NK-92 treated with Interleukin-12 subunit alpha and Interleukin-12 subunit beta, amount 100 ng/mL, for 24 hours (cell line): Measurements from ENCODE around the gene CACNA1I.

Source experiments
- DNase-seq: peaks from one replicate; lab custom pipeline; 2025; lab: John Stamatoyannopoulos, UW

Gene CACNA1I

GRCh38 chr22:39597236-39597869, 26.8 kb downstream of the CACNA1I start:
- no peak for DNase-seq

- no peak for DNase-seq
Measured at GRCh38 chr22:39598017-39598965, 27.7 kb downstream of the CACNA1I start.

GRCh38 chr22:39600491-39601179, 30.1 kb downstream of the CACNA1I start:
- no peak for DNase-seq

- DNase-seq: no peak
Measured at GRCh38 chr22:39601180-39601535, 30.6 kb downstream of the CACNA1I start.

- no peak for DNase-seq
Measured at GRCh38 chr22:39603345-39603744, 32.8 kb downstream of the CACNA1I start.

- DNase-seq: no peak
Measured at GRCh38 chr22:39610246-39610645, 39.7 kb downstream of the CACNA1I start.

- DNase-seq: no peak
Measured at GRCh38 chr22:39610766-39611165, 40.2 kb downstream of the CACNA1I start.

GRCh38 chr22:39611360-39611759, 40.8 kb downstream of the CACNA1I start:
- DNase-seq: no peak

- no peak for DNase-seq
Measured at GRCh38 chr22:39612811-39613548, 42.4 kb downstream of the CACNA1I start.

GRCh38 chr22:39613549-39613921, 43.0 kb downstream of the CACNA1I start:
- no peak for DNase-seq

- no peak for DNase-seq
Measured at GRCh38 chr22:39614442-39614841, 43.9 kb downstream of the CACNA1I start.

- no peak for DNase-seq
Measured at GRCh38 chr22:39616051-39616450, 45.5 kb downstream of the CACNA1I start.

- DNase-seq: no peak
Measured at GRCh38 chr22:39616781-39617180, 46.2 kb downstream of the CACNA1I start.

GRCh38 chr22:39617342-39617741, 46.8 kb downstream of the CACNA1I start:
- DNase-seq: no peak

- DNase-seq: no peak
Measured at GRCh38 chr22:39617970-39618757, 47.6 kb downstream of the CACNA1I start.

- no peak for DNase-seq
Measured at GRCh38 chr22:39618996-39619530, 48.5 kb downstream of the CACNA1I start.

GRCh38 chr22:39620924-39621690, 50.6 kb downstream of the CACNA1I start:
- DNase-seq: no peak

GRCh38 chr22:39621826-39622225, 51.3 kb downstream of the CACNA1I start:
- no peak for DNase-seq

GRCh38 chr22:39622881-39623367, 52.4 kb downstream of the CACNA1I start:
- no peak for DNase-seq
